ENCODE results near the gene F10.

DNA sequence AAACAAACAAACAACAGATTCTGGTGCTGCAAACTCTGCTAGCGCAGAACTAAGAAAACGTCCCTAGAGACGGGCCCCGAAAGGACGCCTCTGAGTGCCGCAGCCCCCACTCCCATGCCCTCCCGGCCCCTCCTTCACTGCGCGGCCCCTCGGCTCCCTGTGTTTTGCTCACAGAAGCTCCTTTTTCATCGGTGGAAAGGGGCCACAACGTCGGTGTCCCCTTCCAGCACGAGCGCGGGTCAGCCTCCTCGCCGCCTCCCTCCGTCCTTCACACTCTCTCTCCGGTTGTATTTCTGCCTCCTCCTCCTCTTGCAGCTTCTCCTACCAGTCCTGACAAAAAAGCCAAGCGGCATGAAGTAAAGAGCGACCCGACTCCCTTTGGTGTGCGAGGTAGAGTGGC is 31.8 kb upstream of the F10 start:
- TF ChIP-seq, protein P1, sequence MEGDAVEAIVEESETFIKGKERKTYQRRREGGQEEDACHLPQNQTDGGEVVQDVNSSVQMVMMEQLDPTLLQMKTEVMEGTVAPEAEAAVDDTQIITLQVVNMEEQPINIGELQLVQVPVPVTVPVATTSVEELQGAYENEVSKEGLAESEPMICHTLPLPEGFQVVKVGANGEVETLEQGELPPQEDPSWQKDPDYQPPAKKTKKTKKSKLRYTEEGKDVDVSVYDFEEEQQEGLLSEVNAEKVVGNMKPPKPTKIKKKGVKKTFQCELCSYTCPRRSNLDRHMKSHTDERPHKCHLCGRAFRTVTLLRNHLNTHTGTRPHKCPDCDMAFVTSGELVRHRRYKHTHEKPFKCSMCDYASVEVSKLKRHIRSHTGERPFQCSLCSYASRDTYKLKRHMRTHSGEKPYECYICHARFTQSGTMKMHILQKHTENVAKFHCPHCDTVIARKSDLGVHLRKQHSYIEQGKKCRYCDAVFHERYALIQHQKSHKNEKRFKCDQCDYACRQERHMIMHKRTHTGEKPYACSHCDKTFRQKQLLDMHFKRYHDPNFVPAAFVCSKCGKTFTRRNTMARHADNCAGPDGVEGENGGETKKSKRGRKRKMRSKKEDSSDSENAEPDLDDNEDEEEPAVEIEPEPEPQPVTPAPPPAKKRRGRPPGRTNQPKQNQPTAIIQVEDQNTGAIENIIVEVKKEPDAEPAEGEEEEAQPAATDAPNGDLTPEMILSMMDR (IDR thresholded peaks at IDR 0.05): no peak
- no peak for TF ChIP-seq POLR2A (IDR thresholded peaks at IDR 0.05)
